Transverse colon (tissue), 4 donors: ENCODE data around the gene INPP1. TPM values are rescaled to one million over a fixed set of nuclear protein-coding genes. Genes with fewer than 3 reads are reported as not detected.

Source experiments
- DNase-seq: peaks from one replicate; pipeline ENCODE4 v3.0.0-alpha.2; 2019
- H3K27ac ChIP-seq, 4 donors: fragments of 200-600 bp; sonication (generic); 2 replicates each; pipeline ENCODE4 v1.5.1; 2016 to 2018; ENCODE audit warnings: inconsistent platforms in 4 of 4
- H3K27me3 ChIP-seq: fragments of 200-600 bp; sonication (generic); 2 replicates; pipeline ENCODE4 v1.5.1; 2017; ENCODE audit warnings: inconsistent platforms
- H3K36me3 ChIP-seq, 4 donors: fragments of 200-600 bp; sonication (generic); 2 replicates each; pipeline ENCODE4 v1.5.1; 2017 to 2019; ENCODE audit warnings: inconsistent platforms in 4 of 4
- H3K4me1 ChIP-seq, 4 donors: fragments of 200-600 bp; sonication (generic); 2 replicates each; pipeline ENCODE4 v1.5.1; 2017 to 2020; ENCODE audit warnings: inconsistent platforms in 4 of 4
- H3K4me3 ChIP-seq, 4 donors: fragments of 200-600 bp; sonication (generic); 1 replicate in 1 of 4; 2 replicates in 3 of 4; pipeline versions ENCODE4 v1.5.1 to v1.6.1; 2017 to 2019; ENCODE audit warnings: inconsistent platforms in 4 of 4
- H3K9me3 ChIP-seq, 2 donors: fragments of 200-600 bp; sonication (generic); 2 replicates each; pipeline ENCODE4 v1.5.1; 2017 to 2019; ENCODE audit warnings: inconsistent platforms in 2 of 2
- CTCF ChIP-seq, 5 experiments: fragments of 200-600 bp in 3 of 5; fragments of 450-650 bp in 2 of 5; sonication (generic) in 3 of 5; IDR thresholded peaks; 1 replicate in 2 of 5; 2 replicates in 3 of 5; pipeline ENCODE4 v1.5.1; 2016 to 2017; ENCODE audit warnings: antibody characterized with exemption in 5 of 5, inconsistent platforms in 3 of 5, mild to moderate bottlenecking in 2 of 5, moderate library complexity in 1 of 5
- EP300 ChIP-seq: sonication (generic); formaldehyde crosslinking; IDR thresholded peaks from one replicate; pipeline ENCODE4 v1.6.1; 2017; ENCODE audit warnings: antibody characterized with exemption, low read depth
- POLR2A ChIP-seq: fragments of 450-650 bp; IDR thresholded peaks from one replicate; pipeline ENCODE4 v1.6.1; 2016; ENCODE audit warnings: antibody characterized with exemption, mild to moderate bottlenecking, moderate library complexity
- POLR2AphosphoS5 ChIP-seq, 3 donors: sonication (generic); formaldehyde crosslinking; IDR thresholded peaks; one replicate each; pipeline ENCODE4 v1.6.1; 2016; ENCODE audit warnings: antibody characterized with exemption in 3 of 3
- WGBS, 2 donors: methylation state at CpG; one replicate each; pipeline ENCODE4 v1.1.5; 2018; ENCODE audit warnings: low coverage in 1 of 2; 5-methylcytosine and 5-hydroxymethylcytosine counted together
- in situ Hi-C, 4 donors: fragments of 200-750 bp; cut with MboI; loops; one replicate each; pipeline versions ENCODE4 v1.15.0 to v1.15.1; 2017; ENCODE audit warnings: low sequenced_read_pairs in 3 of 4, low pct_ligation_motif_present in 1 of 4, low pct_unique_long_range_greater_than_20kb in 1 of 4
- intact Hi-C: fragments of 100-400 bp; cut with DNase I; formaldehyde crosslinking; loops from one replicate; pipeline ENCODE4 v1.15.1; 2023; ENCODE audit warnings: low total_unique reads
- total RNA-seq, 4 donors: library from RNA; depleted of rRNA; stranded (reverse); fragments of >200 nt; gene quantifications; one replicate each; pipeline ENCODE4 v1.1.0, GENCODE V29; 2016

The INPP1 gene
- total RNA-seq, 4 donors from 2014 or later = 0.60 to 22.1 (median 21.2) TPM

- no peak for DNase-seq
- intact Hi-C loops = loop anchor here (10.0 kb wide), 1 partner anchor 80 kb away; no protein-coding TSS in a partner anchor
- H3K27ac ChIP-seq = peak overlapping the region in 1 of 4 donors; percentile 19
Observed at GRCh38 chr2:190404487-190404886, 61.1 kb downstream of the INPP1 start.

GRCh38 chr2:190405070-190405469 lies 61.7 kb downstream of the INPP1 start:
- TF ChIP-seq POLR2A (no peak), EP300 (no peak), CTCF (IDR thresholded peaks at IDR 0.05) (no peak), POLR2AphosphoS5 (IDR thresholded peaks at IDR 0.05) (no peak)
- Histone ChIP-seq H3K9me3 (no peaks in the 10 kb centered on the region), H3K27ac (no peak overlapping the region), H3K4me3 (no peak overlapping the region), H3K27me3 (no peaks in the 10 kb centered on the region), H3K36me3 (no peaks in the 10 kb centered on the region), H3K4me1 (peaks cover 5 to 21% (median 8%) of the 10 kb centered on the region in 4 donors)
- 100% methylated on average over 3 of the region's 3 CpGs; no CpG with 5 or more reads in 1 of the 2 donors for WGBS, 2 donors
- no peak for DNase-seq
- intact Hi-C loops (loop anchor here (10.0 kb wide), 1 partner anchor 80 kb away; no protein-coding TSS in a partner anchor), in situ Hi-C loops (no loop called here)

More at GRCh38 chr2:190404487-190404886, 61.1 kb downstream of the INPP1 start:
- Histone ChIP-seq H3K9me3 (no peaks in the 10 kb centered on the region), H3K27me3 (no peaks in the 10 kb centered on the region), H3K36me3 (no peaks in the 10 kb centered on the region), H3K4me1 (peaks cover 5 to 15% (median 5%) of the 10 kb centered on the region in 4 donors), H3K4me3 (no peak overlapping the region)
- in situ Hi-C loops = no loop called here
- no peak for TF ChIP-seq POLR2AphosphoS5 (IDR thresholded peaks at IDR 0.05)

- in situ Hi-C loops = no loop called here
- WGBS, 2 donors = 62 to 82% methylated on average over 3 of the region's 3 CpGs
- no peak overlapping the region for H3K27ac ChIP-seq
- H3K27me3 ChIP-seq = no peaks in the 10 kb centered on the region
- TF ChIP-seq POLR2AphosphoS5 (IDR thresholded peaks at IDR 0.05) (no peak), POLR2A (no peak), EP300 (no peak), CTCF (IDR thresholded peaks at IDR 0.05) (no peak)
- H3K4me1 ChIP-seq = peaks cover 6 to 28% (median 10%) of the 10 kb centered on the region in 4 donors
- no peak for DNase-seq
- intact Hi-C loops = loop anchor here (10.0 kb wide), 1 partner anchor 79 kb away; no protein-coding TSS in a partner anchor
- H3K4me3 ChIP-seq = no peak overlapping the region
- H3K36me3 ChIP-seq = no peaks in the 10 kb centered on the region
- no peaks in the 10 kb centered on the region for H3K9me3 ChIP-seq
Observed at GRCh38 chr2:190405995-190406394, 62.6 kb downstream of the INPP1 start.

- intact Hi-C loops (loop anchor here (10.0 kb wide), 1 partner anchor 78 kb away; no protein-coding TSS in a partner anchor), in situ Hi-C loops (no loop called here)
- Histone ChIP-seq H3K4me3 (no peak overlapping the region), H3K27ac (peak overlapping the region in 3 of 4 donors; percentile 93 to 95 (median 94)), H3K36me3 (no peaks in the 10 kb centered on the region), H3K4me1 (peaks cover 6 to 36% (median 10%) of the 10 kb centered on the region in 4 donors), H3K9me3 (no peaks in the 10 kb centered on the region), H3K27me3 (no peaks in the 10 kb centered on the region)
- no peak for TF ChIP-seq CTCF (IDR thresholded peaks at IDR 0.05)
- no peak for TF ChIP-seq EP300
- no peak for TF ChIP-seq POLR2AphosphoS5 (IDR thresholded peaks at IDR 0.05)
- no peak for TF ChIP-seq POLR2A
- no peak for DNase-seq
- 83 to 94% methylated on average over 3 to 4 of the region's 4 CpGs for WGBS, 2 donors
Observed at GRCh38 chr2:190406805-190407204, 63.4 kb downstream of the INPP1 start.

GRCh38 chr2:190407246-190407661 lies 63.9 kb downstream of the INPP1 start:
- WGBS, 2 donors = 43 to 48% methylated on average over 6 to 11 of the region's 11 CpGs
- no peaks in the 10 kb centered on the region for H3K9me3 ChIP-seq
- no peak for DNase-seq
- no peak for TF ChIP-seq POLR2A
- no peak for TF ChIP-seq CTCF (IDR thresholded peaks at IDR 0.05)
- TF ChIP-seq EP300 = no peak
- no peak for TF ChIP-seq POLR2AphosphoS5 (IDR thresholded peaks at IDR 0.05)
- H3K27me3 ChIP-seq = no peaks in the 10 kb centered on the region
- H3K36me3 ChIP-seq = no peaks in the 10 kb centered on the region
- intact Hi-C loops (loop anchor here (10.0 kb wide), 1 partner anchor 78 kb away; no protein-coding TSS in a partner anchor), in situ Hi-C loops (no loop called here)
- H3K4me3 ChIP-seq = peak overlapping the region in 3 of 4 donors; percentile 91 to 92 (median 91)
- H3K4me1 ChIP-seq = peaks cover 6 to 38% (median 10%) of the 10 kb centered on the region in 4 donors
- peak overlapping the region; percentile 90 to 95 (median 94) for H3K27ac ChIP-seq
